Uterus (tissue), 2 donors: ENCODE measurements around the gene DCLK2.

Experiments
- CTCF ChIP-seq, 4 experiments: fragments of 200-600 bp in 2 of 4; fragments of 450-650 bp in 2 of 4; sonication (generic) in 2 of 4; IDR thresholded peaks; one replicate each; pipeline ENCODE4 v1.5.1; 2016 to 2019; ENCODE audit warnings: antibody characterized with exemption in 4 of 4, mild to moderate bottlenecking in 2 of 4, moderate library complexity in 1 of 4
- POLR2A ChIP-seq, 2 donors: fragments of 450-650 bp; IDR thresholded peaks; one replicate each; pipeline ENCODE4 v1.6.1; 2016; ENCODE audit warnings: antibody characterized with exemption in 2 of 2, mild to moderate bottlenecking in 1 of 2, moderate library complexity in 1 of 2

GRCh38 chr4:150230561-150230960, 152.3 kb downstream of the DCLK2 start:
- TF ChIP-seq CTCF (IDR thresholded peaks at IDR 0.05) = no peak
- no peak for TF ChIP-seq POLR2A (IDR thresholded peaks at IDR 0.05)
